DMS114 treated with DMSO at 0.1 percent for 48 hours (cell line): ENCODE results near the gene LDHA.
"Not testable (repeated sequence)": the region's sequence is repeated elsewhere in the genome, so short reads cannot be mapped to it uniquely, and the experiment has no call there.

Experiments used
- DNase-seq: peaks from one replicate; lab custom pipeline; 2025; ENCODE audit not compliant: unreplicated experiment; lab: John Stamatoyannopoulos, UW

Gene LDHA

GRCh38 chr11:18393581-18394274 is 635 bp upstream of the LDHA start:
- DNase-seq, result no peak

GRCh38 chr11:18394928-18395734 is 768 bp downstream of the LDHA start:
- no peak for DNase-seq

DNA sequence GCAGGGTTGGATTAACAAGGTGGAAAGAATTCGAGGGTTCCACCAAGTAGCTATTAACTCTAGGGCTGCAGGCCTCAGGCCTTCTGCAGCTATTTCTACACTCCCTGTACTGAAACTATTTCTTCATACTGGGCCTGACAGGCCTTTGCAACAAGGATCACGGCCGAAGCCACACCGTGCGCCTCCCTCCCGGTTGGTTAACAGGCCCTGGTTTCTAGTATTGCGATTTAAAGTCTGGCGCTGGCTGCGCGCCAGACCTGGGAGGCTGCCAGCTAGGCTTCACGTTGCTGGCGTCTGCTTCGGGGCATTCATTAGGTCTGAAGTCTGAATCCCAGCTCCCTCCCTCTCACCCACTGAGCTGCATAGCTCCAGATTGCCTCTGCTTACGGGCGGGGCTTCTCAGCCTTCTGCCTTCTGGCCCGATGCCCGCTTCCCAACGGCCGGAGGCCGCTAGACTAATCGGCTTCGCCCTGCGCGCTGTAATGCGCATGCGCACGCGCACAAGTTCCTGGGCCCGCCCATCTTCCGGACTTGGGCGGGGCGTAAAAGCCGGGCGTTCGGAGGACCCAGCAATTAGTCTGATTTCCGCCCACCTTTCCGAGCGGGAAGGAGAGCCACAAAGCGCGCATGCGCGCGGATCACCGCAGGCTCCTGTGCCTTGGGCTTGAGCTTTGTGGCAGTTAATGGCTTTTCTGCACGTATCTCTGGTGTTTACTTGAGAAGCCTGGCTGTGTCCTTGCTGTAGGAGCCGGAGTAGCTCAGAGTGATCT is 1.6 kb downstream of the LDHA start:
- DNase-seq, result peak; percentile 75

DNA sequence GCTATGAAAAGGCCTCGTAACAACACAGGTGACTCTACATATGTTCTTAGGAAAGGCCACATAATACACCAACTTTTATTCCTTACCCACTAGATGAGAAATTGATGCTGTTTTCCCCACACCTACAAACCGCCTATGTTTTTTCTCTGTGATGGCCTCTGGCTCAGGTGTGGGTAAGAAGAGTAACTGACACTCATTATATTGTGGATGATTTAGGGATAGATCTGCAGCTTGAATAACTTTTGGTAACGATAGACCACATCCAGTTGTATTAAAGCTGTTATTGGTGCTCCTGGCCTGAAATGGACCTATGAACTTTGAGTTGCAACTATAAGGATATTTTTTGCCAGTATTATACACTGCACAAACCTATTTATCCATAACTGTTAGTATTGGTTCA is 3.6 kb downstream of the LDHA start:
- no peak for DNase-seq

DNA sequence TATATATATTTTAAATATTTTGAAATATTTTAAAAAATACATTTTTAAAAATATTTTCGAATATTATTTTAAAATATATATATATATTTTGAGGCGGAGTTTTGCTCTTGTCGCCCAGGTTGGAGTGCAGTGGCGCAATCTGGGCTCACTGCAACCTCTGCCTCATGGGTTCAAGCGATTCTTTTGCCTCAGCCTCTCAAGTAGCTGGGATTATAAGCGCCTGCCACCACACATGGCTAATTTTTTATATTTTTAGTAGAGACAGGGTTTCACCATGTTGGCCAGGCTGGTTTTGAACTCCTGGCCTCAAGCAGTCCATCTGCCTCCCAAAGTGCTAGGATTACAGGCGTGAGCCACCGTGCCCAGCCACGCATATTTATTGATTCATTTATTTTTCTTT is 6.7 kb downstream of the LDHA start:
- DNase-seq, result not testable (repeated sequence)

DNA sequence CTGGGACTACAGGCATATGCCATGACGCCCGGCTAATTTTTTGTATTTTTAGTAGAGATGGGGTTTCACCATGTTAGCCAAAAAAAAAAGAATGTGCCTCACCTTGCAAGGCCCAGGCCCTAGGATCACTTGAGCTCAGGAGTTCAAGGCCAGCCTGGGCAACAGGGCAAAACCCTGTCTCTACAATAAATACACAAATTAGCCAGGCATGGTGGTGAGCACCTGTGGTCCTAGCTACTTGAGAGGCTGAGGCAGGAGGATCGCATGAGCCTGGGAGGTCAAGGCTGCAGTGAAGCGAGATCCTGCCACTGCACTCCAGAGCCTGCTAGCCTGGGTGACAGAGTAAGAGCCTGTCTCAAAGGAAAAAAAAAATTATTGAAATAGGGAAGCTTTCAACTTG is 9.7 kb downstream of the LDHA start:
- no peak for DNase-seq

- DNase-seq, result not testable (repeated sequence)
These were observed 13.0 kb downstream of the LDHA start for GRCh38 chr11:18407400-18407799.

GRCh38 chr11:18408558-18409291 is 14.4 kb downstream of the LDHA start:
- no peak for DNase-seq

DNA sequence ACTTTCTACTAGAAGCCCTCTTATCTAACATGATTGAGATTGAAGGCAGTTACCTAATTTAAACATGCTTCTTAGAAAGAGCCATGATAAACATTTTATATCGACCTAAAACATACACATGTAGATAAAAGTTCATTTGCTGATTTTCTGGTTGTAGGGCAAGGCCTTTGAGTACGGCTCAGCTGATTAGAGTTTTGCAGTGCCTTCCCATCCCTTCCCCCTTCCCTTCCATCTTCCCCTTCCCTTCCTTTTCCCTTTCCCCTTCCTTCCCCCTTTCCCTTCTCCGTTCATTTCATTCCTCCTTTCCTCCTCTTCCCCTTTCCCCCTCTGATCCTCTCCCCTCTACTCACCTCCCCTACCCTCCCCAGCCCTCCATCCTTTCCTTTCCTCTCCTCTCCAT is 22.1 kb downstream of the LDHA start:
- no peak for DNase-seq

GRCh38 chr11:18419040-18419439 is 24.7 kb downstream of the LDHA start:
- no peak for DNase-seq

DNA sequence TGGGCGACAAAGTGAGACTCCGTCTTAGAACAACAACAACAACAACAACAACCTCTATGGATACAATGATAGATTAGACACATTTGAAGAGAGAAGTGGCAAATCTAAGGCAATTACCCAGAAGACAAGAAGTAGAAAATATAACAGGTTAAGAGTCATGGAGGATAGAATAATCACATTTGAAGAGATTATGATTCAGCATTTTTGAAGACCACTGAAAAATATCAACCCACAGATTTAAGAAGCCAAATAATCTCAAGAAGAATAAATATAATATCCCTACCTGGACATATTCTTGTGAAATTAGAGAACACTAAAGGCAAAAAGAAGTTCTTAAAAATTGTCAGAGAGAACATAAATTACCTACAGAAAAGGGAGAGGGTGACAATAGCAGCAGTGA is 25.7 kb downstream of the LDHA start:
- no peak for DNase-seq

GRCh38 chr11:18427240-18427639 is 32.9 kb downstream of the LDHA start:
- no peak for DNase-seq

DNA sequence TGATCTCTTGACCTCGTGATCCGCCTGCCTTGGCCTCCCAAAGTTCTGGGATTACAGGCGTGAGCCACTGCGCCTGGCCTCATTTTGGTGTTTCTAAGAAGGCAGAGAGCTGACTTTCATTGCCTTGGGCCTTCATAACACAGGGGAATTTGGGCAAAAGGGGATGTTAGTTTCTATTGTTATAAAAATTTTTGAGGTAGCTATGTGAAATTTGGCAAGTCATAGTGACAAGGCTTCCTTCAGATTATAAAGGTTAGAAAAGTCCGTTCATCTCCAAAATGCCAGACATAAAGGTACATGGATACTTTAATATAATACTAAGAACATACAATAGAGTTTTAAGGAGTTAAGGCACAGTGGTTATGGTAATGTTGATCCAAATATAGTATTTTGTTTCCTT is 35.0 kb downstream of the LDHA start:
- no peak for DNase-seq

DNA sequence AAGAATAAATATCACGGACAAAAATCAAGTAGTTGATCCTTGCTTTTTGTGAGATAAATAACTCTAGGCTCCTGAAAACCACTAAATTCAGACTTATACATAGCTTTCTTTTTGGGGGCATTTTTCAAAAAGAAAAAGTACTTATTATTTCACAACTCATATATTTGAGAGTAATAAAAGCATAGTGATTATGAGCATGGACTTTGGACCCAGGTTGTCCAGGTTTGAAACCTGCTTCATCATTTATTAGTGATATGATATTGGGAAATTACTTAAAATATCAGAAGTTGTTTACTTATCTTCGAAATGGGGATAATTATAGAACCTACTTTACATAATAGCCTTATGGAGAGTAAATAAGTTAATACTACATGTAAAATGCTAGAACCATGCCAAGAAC is 44.3 kb downstream of the LDHA start:
- DNase-seq, result no peak

- no peak for DNase-seq
These were observed 54.9 kb downstream of the LDHA start for GRCh38 chr11:18449251-18449650.

DNA sequence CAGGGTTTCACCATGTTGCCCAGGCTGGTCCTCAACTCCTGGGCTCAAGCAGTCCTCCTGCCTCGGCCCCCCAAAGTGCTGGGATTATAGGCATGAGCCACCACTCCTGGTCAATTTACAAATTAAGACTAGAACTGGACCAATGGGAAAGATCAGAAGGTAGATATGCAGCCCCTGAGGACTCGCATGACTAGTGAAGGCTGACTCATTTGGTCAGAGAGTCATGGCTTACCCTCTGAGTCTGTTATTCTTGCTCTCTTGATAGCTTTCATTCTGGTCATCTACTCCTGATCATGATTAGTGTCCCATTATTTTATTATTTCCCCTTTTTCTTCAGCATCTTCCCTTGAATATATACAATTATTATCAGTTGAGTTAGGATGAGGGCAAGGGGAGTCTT is 58.6 kb downstream of the LDHA start:
- DNase-seq, result no peak

DNA sequence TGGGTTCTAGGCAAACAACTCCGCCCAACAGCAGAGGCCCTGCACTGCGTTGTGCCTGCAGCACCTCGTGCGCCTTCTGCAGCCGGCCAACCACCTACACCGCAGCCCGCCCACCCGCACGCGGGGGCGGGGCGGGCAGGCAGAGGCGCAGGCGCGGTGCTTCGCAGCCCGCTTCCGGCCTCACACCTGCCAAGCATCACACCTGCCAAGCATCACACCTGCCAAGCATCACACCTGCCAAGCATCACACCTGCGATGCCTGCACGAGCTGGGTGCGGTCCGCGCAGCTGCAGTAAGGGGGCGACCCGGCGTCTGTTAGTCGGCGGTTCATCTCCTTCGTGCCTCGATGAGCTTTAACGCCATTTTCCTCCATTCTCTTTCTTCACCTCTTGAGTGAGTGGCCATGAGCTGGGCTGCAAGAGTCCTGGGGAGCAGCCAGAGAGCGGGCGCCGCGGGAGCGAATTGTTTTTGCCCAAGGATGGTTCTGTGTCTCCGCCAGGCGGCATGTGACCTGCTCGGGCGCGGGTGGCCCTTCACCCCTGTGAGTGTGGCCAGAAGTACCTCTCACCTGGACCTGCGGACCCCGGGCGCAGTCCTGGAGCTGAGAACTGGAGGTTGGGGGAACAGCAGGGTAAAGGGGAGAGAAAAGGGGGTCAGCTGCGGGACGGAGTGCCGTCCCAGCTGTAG is 61.5 kb downstream of the LDHA start, which contains the start of gene LDHAL6A:
TSS of gene LDHAL6A (plus strand) at position 171 of the 687 bp plus-strand sequence. CDS start 825 bp downstream, outside the sequence.
- DNase-seq, result no peak

- DNase-seq, result no peak
These were observed 63.1 kb downstream of the LDHA start for GRCh38 chr11:18457450-18457849.
